H9 (cell line): ENCODE data around the gene ZSCAN18. TPM values are rescaled to one million over a fixed set of nuclear protein-coding genes. Genes with fewer than 3 reads are reported as not detected.

Source experiments
- DNase-seq: peaks from one replicate; pipeline ENCODE4 v3.0.0-alpha.2; 2017
- H2AFZ ChIP-seq: one replicate; pipeline ENCODE4 v1.6.1; 2013; ENCODE audit warnings: mild to moderate bottlenecking, low read length, control low read depth, moderate library complexity
- H2AK5ac ChIP-seq: 2 replicates; pipeline ENCODE4 v1.6.1; 2013; ENCODE audit warnings: low read length, control low read depth, mixed read lengths; ENCODE audit not compliant: insufficient read length
- H2BK120ac ChIP-seq: one replicate; pipeline ENCODE4 v1.6.1; 2013; ENCODE audit warnings: low read depth, mild to moderate bottlenecking, low read length, control low read depth, inconsistent platforms; ENCODE audit not compliant: poor library complexity, severe bottlenecking
- H2BK12ac ChIP-seq: 2 replicates; pipeline ENCODE4 v1.6.1; 2013; ENCODE audit warnings: low read length, control low read depth, mixed read lengths, low read depth; ENCODE audit not compliant: insufficient read length
- H2BK15ac ChIP-seq: 2 replicates; pipeline ENCODE4 v1.6.1; 2013; ENCODE audit warnings: low read depth, low read length, control low read depth
- H2BK20ac ChIP-seq: one replicate; pipeline ENCODE4 v1.6.1; 2013; ENCODE audit warnings: low read depth, mild to moderate bottlenecking, low read length, control low read depth, inconsistent platforms; ENCODE audit not compliant: poor library complexity, severe bottlenecking
- H2BK5ac ChIP-seq: 2 replicates; pipeline ENCODE4 v1.6.1; 2013; ENCODE audit warnings: low read length, control low read depth, mixed read lengths; ENCODE audit not compliant: insufficient read length
- H3K14ac ChIP-seq: 2 replicates; pipeline ENCODE4 v1.6.1; 2013; ENCODE audit warnings: low read length, control low read depth; ENCODE audit not compliant: insufficient read depth
- H3K18ac ChIP-seq: 2 replicates; pipeline ENCODE4 v1.6.1; 2013; ENCODE audit warnings: low read depth, mild to moderate bottlenecking, mixed read lengths, low read length, control low read depth; ENCODE audit not compliant: insufficient read length
- H3K23ac ChIP-seq: 2 replicates; pipeline ENCODE4 v1.6.1; 2013; ENCODE audit warnings: low read length, control low read depth, mixed read lengths, low read depth; ENCODE audit not compliant: insufficient read length
- H3K23me2 ChIP-seq: 2 replicates; pipeline ENCODE4 v1.6.1; 2013; ENCODE audit warnings: low read depth, mild to moderate bottlenecking, mixed read lengths, low read length, control low read depth; ENCODE audit not compliant: insufficient read length, poor library complexity, severe bottlenecking
- H3K27ac ChIP-seq: 2 replicates; pipeline ENCODE4 v1.5.1; 2013; ENCODE audit warnings: low read length, control low read depth, mixed read lengths, low read depth; ENCODE audit not compliant: insufficient read length
- H3K27me3 ChIP-seq: 2 replicates; pipeline ENCODE4 v1.6.1; 2013; ENCODE audit warnings: low read length, control low read depth, inconsistent platforms; ENCODE audit not compliant: insufficient read depth
- H3K4ac ChIP-seq: 2 replicates; pipeline ENCODE4 v1.6.1; 2013; ENCODE audit warnings: low read depth, mild to moderate bottlenecking, control low read depth, inconsistent platforms, low read length, moderate library complexity
- H3K4me1 ChIP-seq: 2 replicates; pipeline ENCODE4 v1.6.1; 2013; ENCODE audit warnings: low read length, control low read depth, inconsistent platforms; ENCODE audit not compliant: insufficient read depth
- H3K4me2 ChIP-seq: 2 replicates; pipeline ENCODE4 v1.6.1; 2013; ENCODE audit warnings: low read length, control low read depth, mixed read lengths; ENCODE audit not compliant: insufficient read length, insufficient read depth
- H3K56ac ChIP-seq: 2 replicates; pipeline ENCODE4 v1.6.1; 2013; ENCODE audit warnings: low read depth, mild to moderate bottlenecking, mixed read lengths, low read length, control low read depth; ENCODE audit not compliant: insufficient read length
- H3K79me1 ChIP-seq: 2 replicates; pipeline ENCODE4 v1.6.1; 2013; ENCODE audit warnings: low read depth, mild to moderate bottlenecking, moderate library complexity, low read length, control low read depth, inconsistent platforms; ENCODE audit not compliant: insufficient read depth, poor library complexity, severe bottlenecking
- H3K79me2 ChIP-seq: 2 replicates; pipeline ENCODE4 v1.6.1; 2013; ENCODE audit warnings: low read length, control low read depth, inconsistent platforms; ENCODE audit not compliant: insufficient read depth
- H3K9ac ChIP-seq: 2 replicates; pipeline ENCODE4 v1.6.1; 2013; ENCODE audit warnings: low read length, control low read depth, mixed read lengths; ENCODE audit not compliant: insufficient read length; ENCODE audit errors: extremely low read depth
- H3K9me3 ChIP-seq: one replicate; pipeline ENCODE4 v1.6.1; 2013; ENCODE audit warnings: low read depth, low read length, inconsistent platforms; ENCODE audit not compliant: control insufficient read depth
- H3T11ph ChIP-seq: one replicate; pipeline ENCODE4 v1.6.1; 2013; ENCODE audit warnings: mild to moderate bottlenecking, low read length, control low read depth, inconsistent platforms
- H4K20me1 ChIP-seq: one replicate; pipeline ENCODE4 v1.6.1; 2013; ENCODE audit not compliant: control insufficient read depth, insufficient read length, insufficient read depth
- H4K5ac ChIP-seq: 2 replicates; pipeline ENCODE4 v1.6.1; 2013; ENCODE audit warnings: low read depth, mild to moderate bottlenecking, mixed read lengths, low read length, control low read depth; ENCODE audit not compliant: insufficient read length
- H4K8ac ChIP-seq: replicated peaks from 2 replicates; pipeline ENCODE4 v1.6.1; 2013; ENCODE audit warnings: low read length, control low read depth, mixed read lengths, low read depth; ENCODE audit not compliant: insufficient read length
- H4K91ac ChIP-seq: 2 replicates; pipeline ENCODE4 v1.6.1; 2013; ENCODE audit warnings: low read depth, mild to moderate bottlenecking, moderate library complexity, mixed read lengths, low read length, control low read depth; ENCODE audit not compliant: insufficient read length
- H3K27ac Mint-ChIP-seq, 3 experiments: 2 replicates in 2 of 3; 3 replicates in 1 of 3; pipeline ENCODE4 v1.8.0; 2020 to 2021; ENCODE audit warnings: mixed read lengths in 3 of 3, mild to moderate bottlenecking in 1 of 3, moderate library complexity in 1 of 3
- H3K27me3 Mint-ChIP-seq: 2 replicates; pipeline ENCODE4 v1.8.0; 2021; ENCODE audit warnings: low read depth, mild to moderate bottlenecking, moderate library complexity, mixed read lengths
- H3K36me3 Mint-ChIP-seq, 3 experiments: 2 replicates in 2 of 3; 3 replicates in 1 of 3; pipeline ENCODE4 v1.8.0; 2020 to 2021; ENCODE audit warnings: low read depth in 3 of 3, mixed read lengths in 3 of 3; ENCODE audit not compliant: insufficient read depth in 1 of 3
- H3K4me1 Mint-ChIP-seq, 2 experiments: 2 replicates each; pipeline ENCODE4 v1.8.0; 2020; ENCODE audit warnings: mixed read lengths in 2 of 2
- H3K4me3 Mint-ChIP-seq, 2 experiments: 2 replicates in 1 of 2; 3 replicates in 1 of 2; pipeline ENCODE4 v1.8.0; 2020 to 2021; ENCODE audit warnings: mild to moderate bottlenecking in 2 of 2, mixed read lengths in 2 of 2, moderate library complexity in 1 of 2
- H3K9me3 Mint-ChIP-seq, 2 experiments: 2 replicates in 1 of 2; 3 replicates in 1 of 2; pipeline ENCODE4 v1.8.0; 2020; ENCODE audit warnings: mild to moderate bottlenecking in 2 of 2, mixed read lengths in 2 of 2, moderate library complexity in 1 of 2
- CTCF ChIP-seq: fragments of 200-600 bp; sonication (generic); conservative IDR thresholded peaks from 3 replicates; pipeline ENCODE4 v1.8.0; 2021; ENCODE audit warnings: antibody characterized with exemption, mild to moderate bottlenecking
- WGBS: extraction: QIAGEN DNeasy Blood & Tissue Kit; methylation state at CpG from one replicate; pipeline ENCODE4 v1.1.7; 2013; ENCODE audit warnings: missing lambda C conversion rate, low lambda C conversion rate, mixed read lengths; ENCODE audit not compliant: insufficient read length; ENCODE audit errors: extremely low coverage; 5-methylcytosine and 5-hydroxymethylcytosine counted together
- total RNA-seq: library from RNA; stranded (reverse); gene quantifications from 2 replicates; pipeline ENCODE4 v1.2.1, GENCODE V29; 2021

ZSCAN18 gene
- total RNA-seq, 1 experiment from 2014 or later: 40.1 TPM

GRCh38 chr19:58063712-58064111, 34.3 kb downstream of the ZSCAN18 start:
- TF ChIP-seq CTCF: no peak
- Histone ChIP-seq H4K5ac (no peak overlapping the region), H2BK5ac (no peak overlapping the region), H3K79me1 (no peaks in the 10 kb centered on the region), H3K56ac (no peak overlapping the region), H3T11ph (no peak overlapping the region), H3K27ac (no peak overlapping the region), H3K27me3 (no peaks in the 10 kb centered on the region), H2BK120ac (no peak overlapping the region), H3K4me2 (no peak overlapping the region), H3K9me3 (peaks cover 39% of the 10 kb centered on the region), H3K14ac (no peak overlapping the region), H4K20me1 (no peaks in the 10 kb centered on the region), H4K91ac (no peak overlapping the region), H3K4me1 (0 out of 2 replicates have a peak, but pooled peaks cover under 1% of the 10 kb centered on the region), H2BK15ac (no peak overlapping the region), H2AFZ (no peak overlapping the region), H2BK20ac (no peak overlapping the region), H3K23ac (no peak overlapping the region), H3K79me2 (no peaks in the 10 kb centered on the region), H3K23me2 (peaks cover 3% of the 10 kb centered on the region), H3K9ac (no peak overlapping the region), H2AK5ac (no peak overlapping the region), H2BK12ac (no peak overlapping the region), H3K4ac (no peak overlapping the region), H4K8ac (no peak overlapping the region), H3K18ac (no peak overlapping the region)
- Mint-ChIP-seq H3K27me3 (peaks cover 6% of the 10 kb centered on the region), H3K4me1 (peaks cover 2% of the 10 kb centered on the region in 2 experiments), H3K9me3 (peaks cover 77 to 82% of the 10 kb centered on the region in 2 experiments), H3K27ac (no peak overlapping the region), H3K36me3 (peaks cover 70 to 77% (median 72%) of the 10 kb centered on the region in 3 experiments), H3K4me3 (no peak overlapping the region)
- WGBS: no CpG with 5 or more reads among the region's 3 CpGs
- DNase-seq: no peak
